Coronary artery (tissue), 2 donors: ENCODE measurements around the gene MTARC1.
A peak's percentile ranks its signal among the peaks of the same experiment; 100 is the strongest.

ENCODE experiments used
- DNase-seq: peaks from one replicate; pipeline ENCODE4 v3.0.0-alpha.2; 2017; ENCODE audit warnings: low spot score
- H3K27ac ChIP-seq, 2 donors: fragments of 200-600 bp; sonication (generic); one replicate each; pipeline ENCODE4 v1.5.1; 2016 to 2019
- H3K4me3 ChIP-seq: fragments of 200-600 bp; sonication (generic); 2 replicates; pipeline ENCODE4 v1.5.1; 2016; ENCODE audit warnings: mild to moderate bottlenecking, moderate library complexity
- TF ChIP-seq, protein P1 (sequence below): fragments of 200-600 bp; sonication (generic); IDR thresholded peaks from one replicate; pipeline ENCODE4 v1.5.1; 2019; ENCODE audit warnings: antibody characterized with exemption

MTARC1 gene

DNA sequence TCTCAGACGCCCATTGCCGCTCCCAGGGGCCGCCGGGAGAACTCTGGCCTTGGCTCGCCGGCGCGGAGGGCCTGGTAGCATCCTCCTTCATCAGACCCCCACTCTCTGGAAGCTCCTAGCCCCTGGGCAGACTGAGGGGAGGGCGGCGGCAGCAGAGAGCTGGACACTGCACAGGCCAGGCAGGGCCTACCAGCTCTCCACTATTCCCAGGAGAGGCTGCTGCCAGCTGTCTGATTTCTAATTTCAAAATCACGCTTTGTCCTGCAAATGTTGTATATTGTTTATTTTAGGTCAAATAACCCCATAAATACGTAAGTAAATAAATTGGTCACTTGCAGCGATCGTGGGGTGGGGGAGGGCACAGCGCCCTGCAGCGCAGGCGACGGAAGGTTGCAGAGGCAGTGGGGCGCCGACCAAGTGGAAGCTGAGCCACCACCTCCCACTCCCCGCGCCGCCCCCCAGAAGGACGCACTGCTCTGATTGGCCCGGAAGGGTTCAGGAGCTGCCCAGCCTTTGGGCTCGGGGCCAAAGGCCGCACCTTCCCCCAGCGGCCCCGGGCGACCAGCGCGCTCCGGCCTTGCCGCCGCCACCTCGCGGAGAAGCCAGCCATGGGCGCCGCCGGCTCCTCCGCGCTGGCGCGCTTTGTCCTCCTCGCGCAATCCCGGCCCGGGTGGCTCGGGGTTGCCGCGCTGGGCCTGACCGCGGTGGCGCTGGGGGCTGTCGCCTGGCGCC lies at the start of gene MTARC1:
Gene MTARC1, plus strand, starts transcription at position 577 of the 732 bp plus-strand sequence. Its CDS starts 32 bp downstream, at position 609.
- peak within 1 kb of the TSS; percentile 68 for H3K4me3 ChIP-seq
- no peak for DNase-seq
- peak within 1 kb of the TSS; percentile 66 to 80 for H3K27ac ChIP-seq
- TF ChIP-seq, protein P1, sequence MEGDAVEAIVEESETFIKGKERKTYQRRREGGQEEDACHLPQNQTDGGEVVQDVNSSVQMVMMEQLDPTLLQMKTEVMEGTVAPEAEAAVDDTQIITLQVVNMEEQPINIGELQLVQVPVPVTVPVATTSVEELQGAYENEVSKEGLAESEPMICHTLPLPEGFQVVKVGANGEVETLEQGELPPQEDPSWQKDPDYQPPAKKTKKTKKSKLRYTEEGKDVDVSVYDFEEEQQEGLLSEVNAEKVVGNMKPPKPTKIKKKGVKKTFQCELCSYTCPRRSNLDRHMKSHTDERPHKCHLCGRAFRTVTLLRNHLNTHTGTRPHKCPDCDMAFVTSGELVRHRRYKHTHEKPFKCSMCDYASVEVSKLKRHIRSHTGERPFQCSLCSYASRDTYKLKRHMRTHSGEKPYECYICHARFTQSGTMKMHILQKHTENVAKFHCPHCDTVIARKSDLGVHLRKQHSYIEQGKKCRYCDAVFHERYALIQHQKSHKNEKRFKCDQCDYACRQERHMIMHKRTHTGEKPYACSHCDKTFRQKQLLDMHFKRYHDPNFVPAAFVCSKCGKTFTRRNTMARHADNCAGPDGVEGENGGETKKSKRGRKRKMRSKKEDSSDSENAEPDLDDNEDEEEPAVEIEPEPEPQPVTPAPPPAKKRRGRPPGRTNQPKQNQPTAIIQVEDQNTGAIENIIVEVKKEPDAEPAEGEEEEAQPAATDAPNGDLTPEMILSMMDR: no peak

DNA sequence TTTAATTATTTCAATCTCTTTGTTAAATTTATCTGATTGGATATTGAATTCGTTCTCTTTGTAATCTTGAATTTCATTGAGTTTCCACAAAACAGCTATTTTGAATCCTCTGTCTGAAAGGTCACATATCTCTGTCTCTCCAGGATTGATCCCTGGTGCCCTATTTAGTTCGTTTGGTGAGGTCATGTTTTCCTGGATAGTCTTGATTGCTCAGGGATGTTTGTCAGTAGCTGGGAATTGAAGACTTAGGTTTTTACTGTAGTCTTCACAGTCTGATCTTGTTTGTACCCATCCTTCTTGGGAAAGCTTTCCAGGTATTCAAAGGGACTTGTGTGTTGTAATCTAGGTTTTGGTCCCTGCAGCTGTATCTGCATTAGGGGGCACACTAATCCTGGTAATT lies 45.4 kb upstream of the MTARC1 start:
- Histone ChIP-seq H3K27ac (no peak overlapping the region), H3K4me3 (no peak overlapping the region)
- no peak for DNase-seq
- TF ChIP-seq, protein P1: no peak

DNA sequence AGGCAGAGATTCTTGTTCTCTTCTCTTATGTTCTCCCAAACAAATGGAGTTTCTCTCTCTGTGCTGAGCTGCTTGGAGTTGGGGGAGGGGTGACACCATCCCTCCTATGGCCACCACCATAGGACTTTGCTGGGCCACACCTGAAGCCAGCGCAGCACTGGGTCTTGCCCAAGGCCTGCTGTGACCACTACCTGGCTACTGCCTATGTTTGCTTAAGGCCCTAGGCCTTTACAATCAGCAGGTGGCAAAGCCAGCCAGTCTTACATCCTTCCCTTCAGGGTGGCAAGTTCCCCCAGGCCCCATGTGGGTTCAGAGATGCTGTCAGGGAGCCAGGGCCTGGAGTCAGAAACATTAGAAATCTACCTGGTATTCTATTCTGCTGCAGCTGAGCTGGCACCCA lies 44.9 kb upstream of the MTARC1 start:
- no peak for DNase-seq
- Histone ChIP-seq H3K27ac (no peak overlapping the region), H3K4me3 (no peak overlapping the region)
- TF ChIP-seq, protein P1: no peak

DNA sequence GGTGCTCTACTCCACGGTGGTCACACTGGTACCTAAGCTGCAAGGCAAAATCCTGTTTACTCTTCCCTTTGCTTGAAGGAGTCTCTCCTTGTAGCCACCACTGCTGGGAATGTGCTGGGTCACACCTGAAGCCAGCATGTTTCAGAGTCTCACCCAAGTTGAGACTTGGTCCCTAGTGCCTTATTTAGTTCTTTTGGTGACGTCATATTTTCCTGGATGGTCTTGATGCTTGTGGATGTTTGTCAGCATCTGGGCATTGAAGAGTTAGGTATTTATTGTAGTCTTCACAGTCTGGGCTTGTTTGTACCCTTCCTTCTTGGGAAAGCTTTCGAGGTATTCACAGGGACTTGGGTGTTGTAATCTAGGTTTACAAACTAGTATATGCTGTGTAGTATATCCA lies 44.2 kb upstream of the MTARC1 start:
- DNase-seq: no peak
- Histone ChIP-seq H3K27ac (no peak overlapping the region), H3K4me3 (no peak overlapping the region)
- TF ChIP-seq, protein P1: no peak

DNA sequence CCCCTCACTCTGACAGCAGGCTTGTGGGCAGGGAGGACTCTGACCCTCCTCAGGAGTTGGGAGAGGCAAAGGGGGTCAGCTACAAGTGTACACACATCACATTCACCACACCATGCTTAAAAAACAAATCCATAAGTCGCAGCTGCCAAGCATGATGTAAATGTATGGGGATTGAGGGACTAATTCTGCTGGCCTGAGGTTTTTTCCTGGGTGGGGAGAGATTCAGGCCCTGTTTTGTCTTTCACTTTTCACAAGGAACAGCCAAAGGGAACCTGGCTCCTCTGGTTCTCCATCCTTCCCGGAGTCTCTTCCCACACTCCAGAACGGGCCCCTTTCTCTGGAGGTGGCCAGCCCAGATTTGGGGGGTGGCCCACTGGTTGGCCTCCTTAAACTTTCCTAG lies 39.9 kb upstream of the MTARC1 start:
- no peak for DNase-seq
- H3K27ac ChIP-seq: no peak overlapping the region

DNA sequence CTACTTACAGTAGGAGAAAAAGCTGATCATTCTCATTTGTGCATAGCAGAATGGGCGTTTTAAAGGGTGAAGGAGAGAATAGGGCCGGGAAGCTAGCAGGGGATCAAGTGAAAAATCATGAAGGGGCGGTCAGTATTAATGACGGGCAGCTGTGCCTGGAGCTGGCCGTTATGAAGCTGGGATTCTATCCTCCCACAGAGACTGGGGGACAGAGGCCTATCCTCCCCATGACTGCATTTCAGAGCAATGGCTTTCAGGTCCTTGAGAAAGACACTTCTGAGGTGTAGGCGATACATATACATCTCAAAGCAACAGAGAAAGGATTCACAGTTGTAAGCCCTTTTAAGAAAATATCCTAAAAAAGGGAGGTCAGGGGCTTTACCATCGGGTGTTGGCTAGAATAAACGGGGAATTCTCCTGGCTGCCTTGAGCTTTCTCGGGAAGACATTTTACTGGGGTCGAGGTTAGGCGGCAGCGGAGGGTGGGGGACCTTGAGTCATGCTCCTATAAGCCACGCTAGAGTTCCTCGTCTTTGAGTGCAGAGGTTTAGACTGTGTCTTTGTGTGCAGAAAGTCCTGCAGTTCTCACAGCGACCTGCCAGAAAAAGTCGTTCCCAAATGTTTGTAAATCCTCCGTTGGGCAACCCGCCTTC lies 39.1 kb upstream of the MTARC1 start:
- TF ChIP-seq, protein P1: no peak
- Histone ChIP-seq H3K27ac (peak overlapping the region; percentile 81 to 94), H3K4me3 (peak overlapping the region; percentile 78)
- no peak for DNase-seq

More for the DNA sequence above, 39.9 kb upstream of the MTARC1 start:
- TF ChIP-seq, protein P1: no peak
- H3K4me3 ChIP-seq: no peak overlapping the region
